Measurements from ENCODE around the gene TSGA10IP.

DNA sequence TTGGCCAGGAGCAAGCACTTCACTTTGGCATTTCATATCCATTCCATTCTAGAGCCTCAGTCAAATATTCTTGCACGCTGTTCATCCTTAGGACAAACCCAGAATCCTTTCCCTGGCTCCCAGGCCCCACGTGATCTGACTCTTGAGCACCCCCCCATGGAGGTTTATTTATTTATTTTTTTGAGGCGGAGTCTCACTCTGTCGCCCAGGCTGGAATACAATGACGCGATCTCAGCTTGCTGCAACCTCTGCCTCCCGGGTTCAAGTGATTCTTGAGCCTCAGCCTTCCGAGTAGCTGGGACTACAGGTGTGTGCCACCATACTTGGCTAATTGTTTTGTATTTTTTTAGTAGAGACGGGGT, 12.7 kb upstream of the TSGA10IP start:
- TF ChIP-seq EZH2 (IDR thresholded peaks at IDR 0.05; ENCODE audit: borderline replicate concordance, low read depth, low read length, severe bottlenecking): no peak
- TF ChIP-seq, protein P1, sequence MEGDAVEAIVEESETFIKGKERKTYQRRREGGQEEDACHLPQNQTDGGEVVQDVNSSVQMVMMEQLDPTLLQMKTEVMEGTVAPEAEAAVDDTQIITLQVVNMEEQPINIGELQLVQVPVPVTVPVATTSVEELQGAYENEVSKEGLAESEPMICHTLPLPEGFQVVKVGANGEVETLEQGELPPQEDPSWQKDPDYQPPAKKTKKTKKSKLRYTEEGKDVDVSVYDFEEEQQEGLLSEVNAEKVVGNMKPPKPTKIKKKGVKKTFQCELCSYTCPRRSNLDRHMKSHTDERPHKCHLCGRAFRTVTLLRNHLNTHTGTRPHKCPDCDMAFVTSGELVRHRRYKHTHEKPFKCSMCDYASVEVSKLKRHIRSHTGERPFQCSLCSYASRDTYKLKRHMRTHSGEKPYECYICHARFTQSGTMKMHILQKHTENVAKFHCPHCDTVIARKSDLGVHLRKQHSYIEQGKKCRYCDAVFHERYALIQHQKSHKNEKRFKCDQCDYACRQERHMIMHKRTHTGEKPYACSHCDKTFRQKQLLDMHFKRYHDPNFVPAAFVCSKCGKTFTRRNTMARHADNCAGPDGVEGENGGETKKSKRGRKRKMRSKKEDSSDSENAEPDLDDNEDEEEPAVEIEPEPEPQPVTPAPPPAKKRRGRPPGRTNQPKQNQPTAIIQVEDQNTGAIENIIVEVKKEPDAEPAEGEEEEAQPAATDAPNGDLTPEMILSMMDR (IDR thresholded peaks at IDR 0.05; ENCODE audit: borderline replicate concordance, extremely low read depth, low read length, poor library complexity, severe bottlenecking): no peak

Data from DND-41 (cell line).